ENCODE measurements around the gene ZDHHC8.

Gene ZDHHC8

DNA sequence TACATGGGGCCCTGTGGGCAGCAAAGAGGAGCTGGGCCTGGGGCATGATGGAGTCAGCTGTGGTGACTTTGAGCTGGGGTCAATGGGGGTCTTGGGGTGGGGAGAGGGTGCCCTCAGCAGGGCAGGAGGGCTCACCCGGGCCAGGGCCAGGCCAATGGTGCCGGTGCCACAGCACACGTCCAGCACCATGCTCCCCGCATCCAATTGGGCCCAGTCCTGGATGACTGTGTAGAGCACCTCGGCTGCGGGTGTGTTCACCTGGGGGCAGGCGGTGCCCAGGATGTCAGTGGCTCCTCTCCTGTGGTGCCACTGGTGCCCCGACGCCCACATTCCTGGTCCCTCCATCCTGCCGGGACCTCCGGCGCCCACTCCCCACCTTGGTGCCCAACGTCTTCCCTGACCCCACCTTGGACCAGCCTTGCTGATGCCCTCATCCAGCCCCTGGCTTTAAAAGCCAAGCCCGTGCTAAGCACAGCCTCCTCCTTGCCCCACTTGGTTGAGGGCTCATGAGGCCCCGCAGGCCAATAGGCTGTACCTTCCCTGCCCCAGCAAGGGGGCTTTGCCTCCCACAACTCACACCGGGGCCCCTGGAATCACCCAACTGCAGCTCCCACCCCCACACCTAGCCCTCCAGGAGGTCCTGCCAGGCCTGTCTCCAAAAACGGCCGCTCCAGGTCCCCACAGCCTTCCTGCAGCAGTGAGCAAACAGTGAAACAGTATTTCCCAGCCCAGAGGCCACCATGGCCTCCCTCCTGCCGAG is 17.9 kb upstream of the ZDHHC8 start:
- no peak for DNase-seq
- Histone ChIP-seq H3K27me3 (no peaks in the 10 kb centered on the region), H3K27ac (no peak overlapping the region), H3K9me3 (no peaks in the 10 kb centered on the region), H3K4me1 (peaks cover 4 to 26% (median 20%) of the 10 kb centered on the region in 4 donors), H3K4me3 (no peak overlapping the region), H3K36me3 (peaks cover 18 to 73% (median 52%) of the 10 kb centered on the region in 3 donors)
- intact Hi-C loops (cut with DNase I; ENCODE audit: low total_unique reads): no loop called here
- TF ChIP-seq, protein P1, sequence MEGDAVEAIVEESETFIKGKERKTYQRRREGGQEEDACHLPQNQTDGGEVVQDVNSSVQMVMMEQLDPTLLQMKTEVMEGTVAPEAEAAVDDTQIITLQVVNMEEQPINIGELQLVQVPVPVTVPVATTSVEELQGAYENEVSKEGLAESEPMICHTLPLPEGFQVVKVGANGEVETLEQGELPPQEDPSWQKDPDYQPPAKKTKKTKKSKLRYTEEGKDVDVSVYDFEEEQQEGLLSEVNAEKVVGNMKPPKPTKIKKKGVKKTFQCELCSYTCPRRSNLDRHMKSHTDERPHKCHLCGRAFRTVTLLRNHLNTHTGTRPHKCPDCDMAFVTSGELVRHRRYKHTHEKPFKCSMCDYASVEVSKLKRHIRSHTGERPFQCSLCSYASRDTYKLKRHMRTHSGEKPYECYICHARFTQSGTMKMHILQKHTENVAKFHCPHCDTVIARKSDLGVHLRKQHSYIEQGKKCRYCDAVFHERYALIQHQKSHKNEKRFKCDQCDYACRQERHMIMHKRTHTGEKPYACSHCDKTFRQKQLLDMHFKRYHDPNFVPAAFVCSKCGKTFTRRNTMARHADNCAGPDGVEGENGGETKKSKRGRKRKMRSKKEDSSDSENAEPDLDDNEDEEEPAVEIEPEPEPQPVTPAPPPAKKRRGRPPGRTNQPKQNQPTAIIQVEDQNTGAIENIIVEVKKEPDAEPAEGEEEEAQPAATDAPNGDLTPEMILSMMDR (IDR thresholded peaks at IDR 0.05): no peak

DNA sequence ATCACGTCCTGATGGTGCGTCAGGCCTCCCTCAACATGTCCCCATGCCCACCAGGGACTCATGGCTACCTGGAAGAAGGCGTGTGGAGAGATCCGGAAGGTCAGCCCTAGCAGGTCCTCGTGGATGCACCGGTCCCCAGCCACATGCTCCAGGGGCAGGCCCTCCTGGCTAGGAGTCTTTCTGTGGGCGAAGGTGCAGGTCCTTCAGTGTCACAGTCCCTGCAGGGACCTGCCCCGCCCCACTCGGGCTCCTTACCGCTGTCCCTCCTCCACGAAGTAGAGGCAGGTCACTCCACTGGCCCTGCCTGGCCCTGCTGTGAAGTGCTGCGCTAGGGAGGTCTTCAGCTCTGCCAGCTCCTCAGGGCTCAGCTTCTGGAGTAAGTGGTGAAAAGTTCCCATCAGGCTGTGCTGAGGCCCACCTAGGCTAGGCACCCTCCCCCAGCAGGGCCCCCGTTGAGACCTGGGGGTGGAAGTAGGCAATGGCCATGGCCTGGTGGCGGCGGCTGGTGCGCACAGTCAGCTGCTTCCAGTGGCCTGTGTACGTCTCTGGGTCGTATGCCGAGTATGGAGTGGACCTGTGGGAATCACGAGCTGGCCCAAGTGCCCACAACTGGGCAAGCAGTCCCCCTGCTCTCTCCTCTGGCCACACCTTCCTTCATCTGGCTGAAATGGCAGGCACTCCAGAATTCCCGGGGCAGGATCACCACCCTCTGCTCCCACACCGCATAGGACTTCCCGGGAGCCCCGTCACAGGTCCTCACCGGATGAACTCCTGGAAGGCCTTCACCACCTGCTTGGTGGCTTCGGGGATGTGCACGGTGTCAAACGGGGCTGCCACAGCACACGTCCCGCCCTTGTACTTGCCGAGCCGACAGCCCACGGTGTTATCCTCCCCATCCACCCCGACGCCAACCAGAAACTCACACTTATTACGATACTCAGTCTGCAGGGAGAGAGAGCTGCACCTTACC is 16.8 kb upstream of the ZDHHC8 start:
- TF ChIP-seq, protein P1 (IDR thresholded peaks at IDR 0.05): no peak
- no peak overlapping the region for H3K27ac ChIP-seq
- peaks cover 11 to 71% (median 51%) of the 10 kb centered on the region in 3 donors for H3K36me3 ChIP-seq
- intact Hi-C loops (cut with DNase I; ENCODE audit: low total_unique reads): no loop called here
- no peaks in the 10 kb centered on the region for H3K27me3 ChIP-seq
- no peak overlapping the region for H3K4me3 ChIP-seq
- H3K4me1 ChIP-seq: peaks cover 4 to 35% (median 25%) of the 10 kb centered on the region in 4 donors
- DNase-seq: no peak
- no peaks in the 10 kb centered on the region for H3K9me3 ChIP-seq

DNA sequence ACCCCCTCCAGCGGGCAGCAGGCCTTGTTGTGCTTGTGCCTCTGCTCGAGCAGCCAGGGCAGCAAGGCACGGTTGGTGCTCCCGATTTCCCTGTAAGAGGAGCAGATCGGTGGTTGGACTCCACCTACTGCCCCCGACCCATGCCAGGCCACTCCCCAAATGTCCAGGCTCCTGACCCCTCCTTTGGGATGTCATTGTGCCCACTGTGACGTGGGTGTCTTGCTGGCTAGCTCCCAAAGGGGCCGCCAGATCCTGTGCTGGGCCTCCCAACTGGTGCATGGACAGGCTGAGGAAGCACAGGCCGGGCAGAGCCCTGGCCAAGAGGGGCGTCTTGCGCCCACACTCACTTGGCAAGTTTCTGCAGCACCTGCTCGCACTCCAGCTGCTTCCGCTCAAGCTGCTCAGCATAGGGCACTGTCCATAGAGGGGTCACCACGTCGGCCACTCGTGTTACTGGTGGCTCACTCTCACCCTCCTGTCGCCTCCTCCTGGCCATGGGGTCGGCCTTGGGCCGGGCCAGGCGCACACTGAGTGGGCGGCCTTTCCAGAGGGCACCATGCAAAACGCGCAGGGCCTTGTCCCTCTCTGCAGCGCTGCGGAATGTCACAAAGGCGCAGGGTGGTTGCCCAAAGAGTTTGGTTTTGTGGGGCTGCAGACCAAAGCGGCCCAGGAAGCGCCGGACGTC is 15.8 kb upstream of the ZDHHC8 start, which contains the start of gene RANBP1:
TSS of gene RANBP1 (plus strand) at position 414 of the 685 bp plus-strand sequence. CDS start at position 495, 81 bp downstream.
- Histone ChIP-seq H3K4me3 (peak within 1 kb of the TSS; percentile 78 to 90), H3K36me3 (peaks cover 10 to 71% (median 53%) of the 10 kb centered on the region in 3 donors), H3K4me1 (peaks cover 4 to 46% (median 29%) of the 10 kb centered on the region in 4 donors), H3K9me3 (no peaks in the 10 kb centered on the region), H3K27me3 (no peaks in the 10 kb centered on the region), H3K27ac (peak within 1 kb of the TSS; percentile 86 to 88)
- DNase-seq: no peak
- intact Hi-C loops (cut with DNase I; ENCODE audit: low total_unique reads): no loop called here
- TF ChIP-seq, protein P1 (IDR thresholded peaks at IDR 0.05): no peak

DNA sequence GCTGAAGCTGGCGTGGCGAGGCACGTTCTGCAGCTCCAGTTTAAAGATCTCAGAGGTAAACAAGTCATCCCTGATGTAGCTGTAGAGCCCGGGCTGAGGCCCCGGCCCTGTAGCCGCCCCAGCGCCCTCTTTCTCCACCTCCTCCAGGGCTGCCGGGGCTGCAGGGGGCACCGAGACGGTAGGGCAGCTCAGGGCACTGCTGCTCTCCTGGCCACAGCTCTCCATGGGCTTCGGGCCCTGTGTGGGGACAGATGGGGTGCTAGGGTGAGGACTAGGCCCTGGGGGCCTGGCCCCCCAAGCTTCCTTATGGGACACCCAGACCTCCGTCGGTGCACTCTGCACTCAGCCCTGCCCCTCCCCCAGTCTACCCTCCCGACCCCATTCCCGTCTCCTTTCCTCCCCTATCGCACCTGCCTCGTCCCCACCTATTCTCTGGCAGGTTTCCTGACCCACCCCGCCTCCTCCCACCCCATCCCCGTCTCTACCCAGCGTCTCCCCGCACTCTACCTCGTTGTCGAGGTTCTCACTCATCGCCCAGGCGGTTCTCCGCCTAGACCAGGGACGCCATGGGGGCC is 15.1 kb upstream of the ZDHHC8 start:
- TF ChIP-seq, protein P1 (IDR thresholded peaks at IDR 0.05): no peak
- Histone ChIP-seq H3K4me1 (peaks cover 4 to 49% (median 29%) of the 10 kb centered on the region in 4 donors), H3K27me3 (no peaks in the 10 kb centered on the region), H3K4me3 (peak overlapping the region; percentile 78 to 90), H3K36me3 (peaks cover 10 to 71% (median 55%) of the 10 kb centered on the region in 3 donors), H3K27ac (peak overlapping the region; percentile 86 to 88), H3K9me3 (no peaks in the 10 kb centered on the region)
- intact Hi-C loops (cut with DNase I; ENCODE audit: low total_unique reads): no loop called here
- DNase-seq: no peak
